GM12878 (cell line): Measurements from ENCODE around the gene MRPS12. TPM values are rescaled to one million over a fixed set of nuclear protein-coding genes. Genes with fewer than 3 reads are reported as not detected.

Experiments used
- ATAC-seq: fragments of 200-7000 bp; cut with Tn5 transposase; 3 replicates; pipeline ENCODE4 v1.9.1; 2020; ENCODE audit warnings: mild to moderate bottlenecking, moderate library complexity
- BruUV-seq: library from RNA; stranded (reverse); fragments of 400-500 nt; replicated peaks from 2 replicates; lab custom pipeline; 2021; lab: Mats Ljungman, UMichigan
- CTCF ChIA-PET: fragments of 300-600 bp; sonication (Branson Sonifier 250); formaldehyde crosslinking; extraction: SDS; loops from one replicate; lab custom pipeline; 2021; ENCODE audit warnings: inconsistent platforms; lab: Yijun Ruan, JAX
- POLR2A ChIA-PET: fragments of 350-600 bp; formaldehyde crosslinking; extraction: SDS; loops from one replicate; lab custom pipeline; 2021; ENCODE audit warnings: inconsistent platforms; lab: Charles Lee
- RAD21 ChIA-PET: fragments of 300-600 bp; sonication (Branson Sonifier 250); formaldehyde crosslinking; loops from one replicate; lab custom pipeline; 2023; ENCODE audit warnings: antibody characterized with exemption; ENCODE audit not compliant: unreplicated experiment; lab: Charles Lee
- SMC1A ChIA-PET: fragments of 300-600 bp; sonication (Branson Sonifier 250); formaldehyde crosslinking; loops from one replicate; lab custom pipeline; 2023; ENCODE audit not compliant: unreplicated experiment, uncharacterized antibody; lab: Charles Lee
- DNase-seq: peaks from one replicate; pipeline ENCODE4 v3.0.0-alpha.2; 2011; ENCODE audit warnings: low read depth, low spot score
- FAIRE-seq: peaks from 3 replicates; lab custom pipeline; 2011; peaks lifted over from hg19 to GRCh38; lab: Jason Lieb, UNC
- H2AFZ ChIP-seq: 2 replicates; pipeline ENCODE4 v1.6.0; 2011; ENCODE audit warnings: low read depth, low read length, control low read depth; ENCODE audit not compliant: control insufficient read depth
- H3K27ac ChIP-seq: 2 replicates; pipeline ENCODE4 v1.5.1; 2011; ENCODE audit warnings: control low read depth; ENCODE audit not compliant: control insufficient read depth, insufficient read depth
- H3K27me3 ChIP-seq, 2 experiments: replicated peaks in 1 of 2; 2 replicates each; pipeline versions ENCODE4 v1.6.0 to v1.6.1; 2011; ENCODE audit warnings: low read length in 1 of 2; ENCODE audit not compliant: control insufficient read depth in 2 of 2, insufficient read depth in 2 of 2
- H3K36me3 ChIP-seq, 2 experiments: 2 replicates each; pipeline ENCODE4 v1.5.1; 2011; ENCODE audit warnings: low read length in 1 of 2; ENCODE audit not compliant: control insufficient read depth in 2 of 2, insufficient read depth in 2 of 2
- H3K4me1 ChIP-seq: 2 replicates; pipeline ENCODE4 v1.6.1; 2011; ENCODE audit warnings: mild to moderate bottlenecking, low read length, moderate library complexity, mixed read lengths; ENCODE audit not compliant: control insufficient read depth, insufficient read depth
- H3K4me2 ChIP-seq: 2 replicates; pipeline ENCODE4 v1.6.0; 2011; ENCODE audit warnings: control low read depth; ENCODE audit not compliant: control insufficient read depth, insufficient read depth
- H3K4me3 ChIP-seq: fragments of 200-600 bp; sonication (generic); 2 replicates; pipeline ENCODE4 v1.5.1; 2016
- H3K79me2 ChIP-seq: 2 replicates; pipeline ENCODE4 v1.6.0; 2011; ENCODE audit warnings: low read length; ENCODE audit not compliant: control insufficient read depth, insufficient read depth
- H3K9ac ChIP-seq: 2 replicates; pipeline ENCODE4 v1.8.0; 2011; ENCODE audit warnings: low read length, control low read depth, mixed read lengths; ENCODE audit not compliant: control insufficient read depth, insufficient read depth
- H3K9me3 ChIP-seq: replicated peaks from 3 replicates; pipeline ENCODE4 v1.5.1; 2011; ENCODE audit warnings: mild to moderate bottlenecking, low read length; ENCODE audit not compliant: control insufficient read depth, insufficient read depth
- H4K20me1 ChIP-seq: 2 replicates; pipeline ENCODE4 v1.6.0; 2011; ENCODE audit not compliant: control insufficient read depth, insufficient read depth
- DPF2 ChIP-seq: fragments of 450-650 bp; IDR thresholded peaks from 2 replicates; pipeline ENCODE4 v1.6.1; 2017; ENCODE audit warnings: mild to moderate bottlenecking
- MTA2 ChIP-seq: fragments of 450-650 bp; IDR thresholded peaks from 2 replicates; pipeline ENCODE4 v1.6.1; 2016; ENCODE audit warnings: low read depth, mild to moderate bottlenecking, moderate library complexity
- MXI1 ChIP-seq: fragments of 150-350 bp; IDR thresholded peaks from 2 replicates; pipeline ENCODE4 v1.6.1; 2011; ENCODE audit warnings: low read depth, mild to moderate bottlenecking, inconsistent platforms, low read length, improper control_type of control experiment
- PAX5 ChIP-seq: IDR thresholded peaks from 2 replicates; pipeline ENCODE4 v1.6.1; 2011; ENCODE audit warnings: low read depth, low read length, borderline replicate concordance
- PAX8 ChIP-seq: fragments of 450-650 bp; IDR thresholded peaks from 2 replicates; pipeline ENCODE4 v1.6.1; 2017; ENCODE audit warnings: mild to moderate bottlenecking, moderate library complexity
- RAD21 ChIP-seq: IDR thresholded peaks from 2 replicates; pipeline ENCODE4 v1.6.1; 2011; ENCODE audit warnings: mild to moderate bottlenecking, low read depth, low read length, moderate library complexity; ENCODE audit not compliant: insufficient read depth
- SREBF1 ChIP-seq: IDR thresholded peaks from 2 replicates; pipeline ENCODE4 v1.6.1; 2012; ENCODE audit warnings: mild to moderate bottlenecking, low read length
- TBL1XR1 ChIP-seq: IDR thresholded peaks from 2 replicates; pipeline ENCODE4 v1.6.1; 2012; ENCODE audit warnings: low read depth, low read length, improper control_type of control experiment
- WRNIP1 ChIP-seq: IDR thresholded peaks from 2 replicates; pipeline ENCODE4 v1.6.1; 2011; ENCODE audit warnings: low read depth, low read length, improper control_type of control experiment, borderline replicate concordance
- WGBS: methylation state at CpG from one replicate; pipeline ENCODE4 v1.1.6; 2016; ENCODE audit warnings: low lambda C conversion rate; ENCODE audit not compliant: insufficient replicate concordance, insufficient coverage; ENCODE audit errors: missing lambda C conversion rate; 5-methylcytosine and 5-hydroxymethylcytosine counted together
- in situ Hi-C: fragments of 300-500 bp; cut with MboI; formaldehyde crosslinking; loops from 9 replicates; pipeline ENCODE4 v1.14.3; 2018; ENCODE audit warnings: mixed read lengths
- intact Hi-C: fragments of 100-400 bp; cut with micrococcal nuclease; formaldehyde crosslinking; loops from one replicate; pipeline ENCODE4 v1.14.2; 2022; ENCODE audit not compliant: unreplicated experiment
- polyA plus RNA-seq, 11 experiments: library from polyadenylated mRNA; depleted of rRNA in 4 of 11; unstranded in 6 of 11; stranded (reverse) in 5 of 11; fragments of >200 nt; fragmentation: Nextera tagmentation in 4 of 11; fragmentation: Illumina TruSeq in 1 of 11; extraction: Ambion mirVana in 4 of 11; extraction: Trizol in 1 of 11; gene quantifications; 1 replicate in 1 of 11; 2 replicates in 10 of 11; pipeline versions ENCODE4 v1.2.1 to v1.2.3, GENCODE V29; 2011 to 2016; ENCODE audit warnings: inconsistent platforms in 2 of 11, missing spikeins in 2 of 11, low read depth in 1 of 11
- total RNA-seq, 4 experiments: library from RNA; depleted of rRNA in 3 of 4; stranded (reverse); fragments of >200 nt in 3 of 4; fragmentation: Illumina TruSeq in 1 of 4; extraction: Trizol in 1 of 4; gene quantifications; 2 replicates each; pipeline versions ENCODE4 v1.2.1 to v1.2.3, GENCODE V29; 2013 to 2021
- TF ChIP-seq, protein P1 (sequence below): IDR thresholded peaks from 2 replicates; pipeline ENCODE4 v1.6.1; 2011; ENCODE audit warnings: low read depth, low read length, improper control_type of control experiment, borderline replicate concordance

The MRPS12 gene
- total and polyA plus RNA-seq, 10 of the 15 experiments (the other 5 are each of a cell fraction or from before 2014, with no cell fraction given), result 7.3 to 205 (median 77.3) TPM

DNA sequence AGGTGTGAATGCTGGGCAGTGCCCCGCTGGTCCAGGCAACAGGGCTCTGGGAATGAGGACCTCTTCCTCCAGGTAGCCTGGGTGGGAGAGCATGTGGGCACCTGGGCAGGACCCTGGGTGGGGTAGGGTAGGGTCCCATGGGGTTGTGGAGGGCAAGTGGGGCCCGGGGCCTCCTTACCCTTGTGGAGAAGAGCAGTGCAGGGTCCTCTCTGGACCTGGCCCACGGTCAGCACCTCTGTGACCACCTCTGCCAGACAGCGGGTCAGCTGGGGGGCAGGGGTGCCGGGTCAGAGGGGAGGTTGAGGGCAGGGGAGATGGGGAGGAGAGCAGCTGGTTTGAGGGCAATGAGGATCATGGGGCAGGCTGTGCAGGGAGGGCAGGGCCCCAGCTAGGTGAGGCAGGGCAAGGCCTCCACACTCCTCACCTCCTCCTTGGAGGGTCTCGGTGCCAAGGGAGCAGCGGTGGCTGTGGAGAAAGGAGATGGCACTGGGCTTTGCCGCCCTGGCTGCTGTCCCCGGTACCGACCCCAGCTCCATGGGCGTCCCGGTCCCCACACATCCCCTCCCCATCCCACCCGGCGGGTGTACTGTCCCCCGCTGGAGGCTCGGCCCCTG is 19.2 kb upstream of the MRPS12 start:
- no peak for TF ChIP-seq PAX5
- no peak for TF ChIP-seq DPF2
- no peak for TF ChIP-seq WRNIP1
- TF ChIP-seq SREBF1, result no peak
- TF ChIP-seq PAX8, result no peak
- no peak for TF ChIP-seq RAD21
- no peak for TF ChIP-seq MTA2
- TF ChIP-seq TBL1XR1, result no peak
- TF ChIP-seq MXI1, result no peak
- TF ChIP-seq, protein P1, sequence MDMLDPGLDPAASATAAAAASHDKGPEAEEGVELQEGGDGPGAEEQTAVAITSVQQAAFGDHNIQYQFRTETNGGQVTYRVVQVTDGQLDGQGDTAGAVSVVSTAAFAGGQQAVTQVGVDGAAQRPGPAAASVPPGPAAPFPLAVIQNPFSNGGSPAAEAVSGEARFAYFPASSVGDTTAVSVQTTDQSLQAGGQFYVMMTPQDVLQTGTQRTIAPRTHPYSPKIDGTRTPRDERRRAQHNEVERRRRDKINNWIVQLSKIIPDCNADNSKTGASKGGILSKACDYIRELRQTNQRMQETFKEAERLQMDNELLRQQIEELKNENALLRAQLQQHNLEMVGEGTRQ, result no peak
- TF ChIP-seq, all 136 proteins: peak for 0
- Histone ChIP-seq H3K27me3 (no peaks in the 10 kb centered on the region), H3K36me3 (peaks cover 0 to 5% of the 10 kb centered on the region in 2 experiments; a peak in 3 of 4 replicates), H3K9me3 (no peaks in the 10 kb centered on the region), H3K79me2 (no peaks in the 10 kb centered on the region), H3K27ac (no peak overlapping the region), H3K4me3 (no peak overlapping the region), H3K4me2 (no peak overlapping the region), H3K4me1 (no peaks in the 10 kb centered on the region), H2AFZ (no peak overlapping the region), H4K20me1 (no peaks in the 10 kb centered on the region), H3K9ac (no peak overlapping the region)
- ATAC-seq (no peak), FAIRE-seq (no peak), DNase-seq (no peak)
- ChIA-PET POLR2A (no interaction called here), SMC1A (no interaction called here), CTCF (interaction anchor here (1.2 to 2.3 kb wide), 2 partner anchors 19 to 396 kb away, joined by 3 to 8 read pairs; partner anchors contain the start of genes MRPS12 and SARS2), RAD21 (no interaction called here)
- no TSS peak for BruUV-seq
- in situ Hi-C loops (no loop called here), intact Hi-C loops (no loop called here)
- WGBS, result 75% methylated on average over 10 of the region's 16 CpGs
